ENCODE data around the gene BRIP1. TPM values are rescaled to one million over a fixed set of nuclear protein-coding genes. Genes with fewer than 3 reads are reported as not detected.

The BRIP1 gene
- 1 to 10 TPM; 1.3 to 3.9 TPM for total RNA-seq

- TF ChIP-seq POLR2AphosphoS5 (IDR thresholded peaks at IDR 0.05) (peak; percentile 77), POLR2A (IDR thresholded peaks at IDR 0.05) (peak; percentile 20), CTCF (IDR thresholded peaks at IDR 0.05) (no peak)
- intact Hi-C loops (cut with DNase I) = no loop called here
- under 1% methylated on average over 43 of the region's 43 CpGs for WGBS
- no peaks in the 10 kb centered on the region for H3K4me1 ChIP-seq (replicated peaks)
- H3K27ac ChIP-seq = peak within 1 kb of the TSS; percentile 78 to 81
- DNase-seq (ENCODE audit: low spot score) = peak; percentile 91
- peak within 1 kb of the TSS; percentile 58 to 66 for H3K4me3 ChIP-seq
- H3K9me3 ChIP-seq = no peaks in the 10 kb centered on the region
- no peaks in the 10 kb centered on the region for H3K27me3 ChIP-seq (replicated peaks; ENCODE audit: insufficient read depth)
- no peaks in the 10 kb centered on the region for H3K36me3 ChIP-seq
Observed at GRCh38 chr17:61862975-61863800, at the start of gene BRIP1. Gene BRIP1 (minus strand): TSS chr17:61863528. CDS start chr17:61861539, 1,989 bp downstream.

GRCh38 chr17:61908292-61909037, 45.1 kb upstream of the BRIP1 start:
- H3K4me1 ChIP-seq (replicated peaks) = no peaks in the 10 kb centered on the region
- intact Hi-C loops (cut with DNase I) = no loop called here
- H3K36me3 ChIP-seq = no peaks in the 10 kb centered on the region

GRCh38 chr17:61907361-61907760, 44.0 kb upstream of the BRIP1 start:
- H3K9me3 ChIP-seq = no peaks in the 10 kb centered on the region
- intact Hi-C loops (cut with DNase I) = no loop called here
- no peak for TF ChIP-seq POLR2A (IDR thresholded peaks at IDR 0.05)
- TF ChIP-seq POLR2AphosphoS5 (IDR thresholded peaks at IDR 0.05) = no peak
- TF ChIP-seq CTCF (IDR thresholded peaks at IDR 0.05) = no peak
- no peaks in the 10 kb centered on the region for H3K27me3 ChIP-seq (replicated peaks; ENCODE audit: insufficient read depth)
- H3K36me3 ChIP-seq = no peaks in the 10 kb centered on the region
- no peak overlapping the region for H3K27ac ChIP-seq
- DNase-seq (ENCODE audit: low spot score) = no peak
- no peaks in the 10 kb centered on the region for H3K4me1 ChIP-seq (replicated peaks)
- H3K4me3 ChIP-seq = no peak overlapping the region
- 93% methylated on average over 5 of the region's 5 CpGs for WGBS

More at GRCh38 chr17:61908292-61909037, 45.1 kb upstream of the BRIP1 start:
- Histone ChIP-seq H3K4me3 (no peak overlapping the region), H3K27me3 (replicated peaks; ENCODE audit: insufficient read depth) (no peaks in the 10 kb centered on the region), H3K9me3 (no peaks in the 10 kb centered on the region), H3K27ac (no peak overlapping the region)
- TF ChIP-seq POLR2AphosphoS5 (IDR thresholded peaks at IDR 0.05) (no peak), CTCF (IDR thresholded peaks at IDR 0.05) (no peak), POLR2A (IDR thresholded peaks at IDR 0.05) (no peak)
- DNase-seq (ENCODE audit: low spot score) = no peak
- 89% methylated on average over 7 of the region's 7 CpGs for WGBS

- Histone ChIP-seq H3K9me3 (no peaks in the 10 kb centered on the region), H3K4me3 (no peak overlapping the region), H3K27ac (no peak overlapping the region), H3K4me1 (replicated peaks) (no peaks in the 10 kb centered on the region), H3K36me3 (no peaks in the 10 kb centered on the region), H3K27me3 (replicated peaks; ENCODE audit: insufficient read depth) (no peaks in the 10 kb centered on the region)
- intact Hi-C loops (cut with DNase I) = no loop called here
- TF ChIP-seq POLR2A (IDR thresholded peaks at IDR 0.05) = no peak
- no peak for TF ChIP-seq POLR2AphosphoS5 (IDR thresholded peaks at IDR 0.05)
- TF ChIP-seq CTCF (IDR thresholded peaks at IDR 0.05) = no peak
- no peak for DNase-seq (ENCODE audit: low spot score)
- 90% methylated on average over 5 of the region's 5 CpGs for WGBS
Observed at GRCh38 chr17:61904094-61904710, 40.9 kb upstream of the BRIP1 start.

Measured in prostate gland (tissue), 2 donors.